ENCODE measurements around the gene NBEA. TPM values are rescaled to one million over a fixed set of nuclear protein-coding genes. Genes with fewer than 3 reads are reported as not detected.

The NBEA gene
- total RNA-seq, 1 donor from 2014 or later, result 10.8 TPM

DNA sequence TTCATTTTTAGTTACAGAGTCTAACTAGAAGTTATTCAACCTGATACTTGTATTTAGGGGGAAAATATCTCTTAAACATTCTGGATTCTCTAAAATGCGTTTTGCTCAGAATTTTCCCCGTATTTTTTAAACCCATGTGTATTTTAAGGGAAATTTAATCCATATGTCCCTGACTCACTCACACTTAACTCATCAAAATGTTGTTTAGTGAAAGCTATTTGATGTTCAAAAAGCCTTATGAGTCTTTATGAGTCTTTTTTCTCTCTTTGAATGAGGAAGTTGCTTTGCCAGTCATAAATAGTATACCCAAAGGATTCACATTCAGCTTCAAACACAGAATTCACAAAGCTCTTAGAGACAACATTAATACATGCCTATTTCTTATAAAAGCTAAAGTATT, 518.0 kb downstream of the NBEA start:
- Mint-ChIP-seq H3K9me3 (peaks cover 3% of the 10 kb centered on the region), H3K27ac (ENCODE audit: unreplicated experiment) (no peak overlapping the region), H3K36me3 (ENCODE audit: low read depth) (no peaks in the 10 kb centered on the region), H3K27me3 (ENCODE audit: low read depth) (no peaks in the 10 kb centered on the region), H3K4me3 (no peak overlapping the region), H3K4me1 (no peaks in the 10 kb centered on the region)
- no peak for DNase-seq (ENCODE audit: low read depth, low spot score)
- TF ChIP-seq, protein P1, sequence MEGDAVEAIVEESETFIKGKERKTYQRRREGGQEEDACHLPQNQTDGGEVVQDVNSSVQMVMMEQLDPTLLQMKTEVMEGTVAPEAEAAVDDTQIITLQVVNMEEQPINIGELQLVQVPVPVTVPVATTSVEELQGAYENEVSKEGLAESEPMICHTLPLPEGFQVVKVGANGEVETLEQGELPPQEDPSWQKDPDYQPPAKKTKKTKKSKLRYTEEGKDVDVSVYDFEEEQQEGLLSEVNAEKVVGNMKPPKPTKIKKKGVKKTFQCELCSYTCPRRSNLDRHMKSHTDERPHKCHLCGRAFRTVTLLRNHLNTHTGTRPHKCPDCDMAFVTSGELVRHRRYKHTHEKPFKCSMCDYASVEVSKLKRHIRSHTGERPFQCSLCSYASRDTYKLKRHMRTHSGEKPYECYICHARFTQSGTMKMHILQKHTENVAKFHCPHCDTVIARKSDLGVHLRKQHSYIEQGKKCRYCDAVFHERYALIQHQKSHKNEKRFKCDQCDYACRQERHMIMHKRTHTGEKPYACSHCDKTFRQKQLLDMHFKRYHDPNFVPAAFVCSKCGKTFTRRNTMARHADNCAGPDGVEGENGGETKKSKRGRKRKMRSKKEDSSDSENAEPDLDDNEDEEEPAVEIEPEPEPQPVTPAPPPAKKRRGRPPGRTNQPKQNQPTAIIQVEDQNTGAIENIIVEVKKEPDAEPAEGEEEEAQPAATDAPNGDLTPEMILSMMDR (conservative IDR thresholded peaks at IDR 0.05), result no peak

GRCh38 chr13:35465371-35465770, 523.3 kb downstream of the NBEA start:
- TF ChIP-seq, protein P1 (conservative IDR thresholded peaks at IDR 0.05), result no peak
- H3K27me3 Mint-ChIP-seq (ENCODE audit: low read depth), result peaks cover 26% of the 10 kb centered on the region
- H3K9me3 Mint-ChIP-seq, result no peaks in the 10 kb centered on the region
- peaks cover 6% of the 10 kb centered on the region for H3K4me1 Mint-ChIP-seq
- H3K4me3 Mint-ChIP-seq, result no peak overlapping the region
- no peaks in the 10 kb centered on the region for H3K36me3 Mint-ChIP-seq (ENCODE audit: low read depth)
- H3K27ac Mint-ChIP-seq (ENCODE audit: unreplicated experiment), result no peak overlapping the region
- no peak for DNase-seq (ENCODE audit: low read depth, low spot score)

DNA sequence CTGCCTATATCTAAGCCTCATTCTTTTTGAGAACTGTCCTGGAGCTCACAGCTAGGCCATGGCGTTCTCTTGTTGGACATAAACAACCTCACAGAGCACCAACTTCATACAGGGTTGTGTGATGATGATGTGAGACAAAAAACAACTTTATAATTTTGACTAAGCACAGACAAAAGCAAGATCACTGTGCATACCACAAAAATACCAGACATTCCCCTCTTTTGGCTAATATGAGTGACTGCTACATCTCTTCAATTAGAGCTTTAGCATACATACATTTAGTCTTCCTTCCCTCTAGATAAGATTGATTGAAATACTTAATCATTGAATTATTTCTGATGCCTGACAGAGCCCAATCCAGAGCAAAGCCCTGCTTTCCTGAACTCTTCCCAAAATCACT, 526.1 kb downstream of the NBEA start:
- TF ChIP-seq, protein P1 (conservative IDR thresholded peaks at IDR 0.05), result no peak
- no peaks in the 10 kb centered on the region for H3K9me3 Mint-ChIP-seq
- no peak overlapping the region for H3K27ac Mint-ChIP-seq (ENCODE audit: unreplicated experiment)
- DNase-seq (ENCODE audit: low read depth, low spot score), result no peak
- H3K4me3 Mint-ChIP-seq, result no peak overlapping the region
- no peaks in the 10 kb centered on the region for H3K36me3 Mint-ChIP-seq (ENCODE audit: low read depth)
- H3K4me1 Mint-ChIP-seq, result peaks cover 17% of the 10 kb centered on the region
- H3K27me3 Mint-ChIP-seq (ENCODE audit: low read depth), result peaks cover 54% of the 10 kb centered on the region

GRCh38 chr13:35469806-35470525, 527.9 kb downstream of the NBEA start:
- peaks cover 23% of the 10 kb centered on the region for H3K4me1 Mint-ChIP-seq
- no peaks in the 10 kb centered on the region for H3K9me3 Mint-ChIP-seq
- TF ChIP-seq, protein P1 (conservative IDR thresholded peaks at IDR 0.05), result no peak
- H3K4me3 Mint-ChIP-seq, result peak overlapping the region; percentile 55
- peaks cover 71% of the 10 kb centered on the region for H3K27me3 Mint-ChIP-seq (ENCODE audit: low read depth)
- no peak for DNase-seq (ENCODE audit: low read depth, low spot score)
- no peaks in the 10 kb centered on the region for H3K36me3 Mint-ChIP-seq (ENCODE audit: low read depth)
- no peak overlapping the region for H3K27ac Mint-ChIP-seq (ENCODE audit: unreplicated experiment)

- Mint-ChIP-seq H3K27ac (ENCODE audit: unreplicated experiment) (no peak overlapping the region), H3K9me3 (no peaks in the 10 kb centered on the region), H3K4me3 (peak overlapping the region; percentile 55), H3K27me3 (ENCODE audit: low read depth) (peaks cover 80% of the 10 kb centered on the region), H3K4me1 (peaks cover 33% of the 10 kb centered on the region), H3K36me3 (ENCODE audit: low read depth) (no peaks in the 10 kb centered on the region)
- peak; percentile 47 for DNase-seq (ENCODE audit: low read depth, low spot score)
- TF ChIP-seq, protein P1 (conservative IDR thresholded peaks at IDR 0.05), result no peak
Measured at GRCh38 chr13:35470671-35471661, 528.9 kb downstream of the NBEA start.
